Panc1 (cell line): ENCODE data around the gene SPECC1.

Experiments
- CTCF ChIP-seq: fragments of 450-650 bp; IDR thresholded peaks from 2 replicates; pipeline ENCODE4 v1.5.1; 2017; ENCODE audit warnings: mild to moderate bottlenecking
- TCF7L2 ChIP-seq: IDR thresholded peaks from 2 replicates; pipeline ENCODE4 v1.6.1; 2011; ENCODE audit warnings: mild to moderate bottlenecking, low read depth, low read length, inconsistent platforms

GRCh38 chr17:20254541-20254940 lies 245.4 kb downstream of the SPECC1 start:
- no peak for TF ChIP-seq CTCF
- no peak for TF ChIP-seq TCF7L2
